Heart left ventricle (tissue), 13 donors: ENCODE results near the gene KDM3A.

Experiments
- POLR2A ChIP-seq, 2 donors: fragments of 450-650 bp; IDR thresholded peaks; one replicate each; pipeline ENCODE4 v1.6.1; 2017; ENCODE audit warnings: antibody characterized with exemption in 2 of 2, mild to moderate bottlenecking in 2 of 2, moderate library complexity in 2 of 2
- TF ChIP-seq, protein P1 (sequence below), 12 donors: fragments of 200-600 bp; sonication (generic) in 4 of 12; IDR thresholded peaks; one replicate each; pipeline versions ENCODE4 v1.5.0 to v1.8.0; 2018 to 2022; ENCODE audit warnings: antibody characterized with exemption in 12 of 12, mild to moderate bottlenecking in 5 of 12
- donor health status: ischemic (EF 13 %, LVEDD 7.1; RV severe dilation, severe dysfunction).
- donor health status: DM: no; HTN: yes; CAD: no.
- donor health status: DM: no; HTN: no; CAD: no.
- donor health status: ischemic (EF 25% LVEDD 6.9; RV normal size, moderate dysfunction).
- donor health status: ischemic (EF 25% LVEDD 5.7; RV mildly dilated, moderate dysfunction).
- donor health status: ischemic (EF 35%, LVEDD 5.7; RV mildly dilated, moderate dysfunction).
- donor health status: nonischemic (EF 11% LVEDD 7.7; RV severe dilation, severe dysfunction).
- donor health status: DM: yes; HTN: yes; CAD: no.
- donor health status: PGD.
- donor health status: ischemic (EF 29% LVEDD 5.4; RV normal size, mild dysfunction).
- donor health status: nonischemic (EF 23%, LVEDD 6.1; RV moderate dilation, normal function).

- TF ChIP-seq POLR2A (IDR thresholded peaks at IDR 0.05), result no peak
- TF ChIP-seq, protein P1, sequence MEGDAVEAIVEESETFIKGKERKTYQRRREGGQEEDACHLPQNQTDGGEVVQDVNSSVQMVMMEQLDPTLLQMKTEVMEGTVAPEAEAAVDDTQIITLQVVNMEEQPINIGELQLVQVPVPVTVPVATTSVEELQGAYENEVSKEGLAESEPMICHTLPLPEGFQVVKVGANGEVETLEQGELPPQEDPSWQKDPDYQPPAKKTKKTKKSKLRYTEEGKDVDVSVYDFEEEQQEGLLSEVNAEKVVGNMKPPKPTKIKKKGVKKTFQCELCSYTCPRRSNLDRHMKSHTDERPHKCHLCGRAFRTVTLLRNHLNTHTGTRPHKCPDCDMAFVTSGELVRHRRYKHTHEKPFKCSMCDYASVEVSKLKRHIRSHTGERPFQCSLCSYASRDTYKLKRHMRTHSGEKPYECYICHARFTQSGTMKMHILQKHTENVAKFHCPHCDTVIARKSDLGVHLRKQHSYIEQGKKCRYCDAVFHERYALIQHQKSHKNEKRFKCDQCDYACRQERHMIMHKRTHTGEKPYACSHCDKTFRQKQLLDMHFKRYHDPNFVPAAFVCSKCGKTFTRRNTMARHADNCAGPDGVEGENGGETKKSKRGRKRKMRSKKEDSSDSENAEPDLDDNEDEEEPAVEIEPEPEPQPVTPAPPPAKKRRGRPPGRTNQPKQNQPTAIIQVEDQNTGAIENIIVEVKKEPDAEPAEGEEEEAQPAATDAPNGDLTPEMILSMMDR (IDR thresholded peaks at IDR 0.05), result no peak
Observed at GRCh38 chr2:86454238-86454637, 13.1 kb downstream of the KDM3A start.
